HepG2 (cell line): ENCODE data around the gene TACC2. TPM values are rescaled to one million over a fixed set of nuclear protein-coding genes. Genes with fewer than 3 reads are reported as not detected.

ENCODE experiments used
- ATAC-seq: fragments of 200-7000 bp; cut with Tn5 transposase; 3 replicates; pipeline ENCODE4 v1.9.1; 2020; ENCODE audit warnings: mild to moderate bottlenecking, moderate library complexity
- BruUV-seq: library from RNA; stranded (reverse); fragments of 400-500 nt; replicated peaks from 2 replicates; lab custom pipeline; 2021; lab: Mats Ljungman, UMichigan
- CTCF ChIA-PET: fragments of 300-600 bp; formaldehyde crosslinking; extraction: SDS; loops from one replicate; lab custom pipeline; 2021; ENCODE audit warnings: low total read pairs, inconsistent platforms, low intra/inter-chr PET ratio; lab: Yijun Ruan, JAX
- POLR2A ChIA-PET: fragments of 350-600 bp; sonication (Branson Sonifier 250); formaldehyde crosslinking; loops from one replicate; lab custom pipeline; 2020; ENCODE audit warnings: antibody characterized with exemption, inconsistent platforms; lab: Yijun Ruan, JAX
- DNase-seq: peaks from one replicate; pipeline ENCODE4 v3.0.0-alpha.2; 2015; ENCODE audit warnings: low spot score
- FAIRE-seq: peaks from 3 replicates; lab custom pipeline; 2011; peaks lifted over from hg19 to GRCh38; lab: Jason Lieb, UNC
- H2AFZ ChIP-seq: one replicate; pipeline ENCODE4 v1.6.1; 2011; ENCODE audit warnings: low read length, inconsistent platforms
- H3K27ac ChIP-seq: fragments of 300-600 bp; 3 replicates; pipeline ENCODE4 v1.8.0; 2011; ENCODE audit warnings: mixed run types, mild to moderate bottlenecking, mixed read lengths, low read length, inconsistent platforms; ENCODE audit not compliant: insufficient read depth; ENCODE audit errors: extremely low read length
- H3K27me3 ChIP-seq, 2 experiments: fragments of 200-600 bp in 1 of 2; 2 replicates in 1 of 2; 3 replicates in 1 of 2; pipeline versions ENCODE4 v1.6.0 to v1.8.0; 2011; ENCODE audit warnings: low read length in 2 of 2, mild to moderate bottlenecking in 2 of 2, moderate library complexity in 2 of 2, inconsistent platforms in 1 of 2; ENCODE audit not compliant: insufficient read depth in 2 of 2, control insufficient read depth in 1 of 2
- H3K36me3 ChIP-seq, 2 experiments: fragments of 200-600 bp in 1 of 2; replicated peaks in 1 of 2; 2 replicates in 1 of 2; 3 replicates in 1 of 2; pipeline versions ENCODE4 v1.5.1 to v1.8.0; 2011; ENCODE audit warnings: low read length in 2 of 2, inconsistent platforms in 1 of 2; ENCODE audit not compliant: insufficient read depth in 2 of 2, control insufficient read depth in 1 of 2
- H3K4me1 ChIP-seq: 2 replicates; pipeline ENCODE4 v1.5.1; 2012; ENCODE audit warnings: low read length, inconsistent platforms; ENCODE audit not compliant: insufficient read depth
- H3K4me2 ChIP-seq: 2 replicates; pipeline ENCODE4 v1.6.0; 2011; ENCODE audit warnings: low read depth, low read length, inconsistent platforms
- H3K4me3 ChIP-seq, 3 experiments: fragments of 200-600 bp in 1 of 3; sonication (generic), shearing (Covaris generic) in 1 of 3; replicated peaks in 1 of 3; 2 replicates each; pipeline ENCODE4 v1.5.1; 2011 to 2016; ENCODE audit warnings: low read length in 3 of 3, inconsistent platforms in 2 of 3, low read depth in 2 of 3, mild to moderate bottlenecking in 2 of 3, control low read depth in 1 of 3, mixed read lengths in 1 of 3; ENCODE audit not compliant: insufficient read depth in 1 of 3
- H3K79me2 ChIP-seq: one replicate; pipeline ENCODE4 v1.6.1; 2011; ENCODE audit warnings: low read length, inconsistent platforms; ENCODE audit not compliant: insufficient read depth
- H3K9ac ChIP-seq: 2 replicates; pipeline ENCODE4 v1.6.0; 2011; ENCODE audit warnings: mild to moderate bottlenecking, low read depth, low read length, inconsistent platforms; ENCODE audit not compliant: insufficient read depth
- H3K9me3 ChIP-seq: 2 replicates; pipeline ENCODE4 v1.5.1; 2012; ENCODE audit warnings: mild to moderate bottlenecking, low read length
- H4K20me1 ChIP-seq: 2 replicates; pipeline ENCODE4 v1.6.0; 2011; ENCODE audit warnings: inconsistent platforms, mild to moderate bottlenecking, low read length, moderate library complexity; ENCODE audit not compliant: insufficient read depth
- DNMT1 ChIP-seq: sonication (generic); formaldehyde crosslinking; IDR thresholded peaks from 2 replicates; pipeline ENCODE4 v1.5.1; 2020; ENCODE audit warnings: mild to moderate bottlenecking, missing genetic modification reagents
- FOXC1 ChIP-seq: sonication (generic); formaldehyde crosslinking; IDR thresholded peaks from 2 replicates; pipeline ENCODE4 v1.8.0; 2022; ENCODE audit warnings: mild to moderate bottlenecking, missing genetic modification reagents, borderline replicate concordance
- FOXK1 ChIP-seq: sonication (generic); formaldehyde crosslinking; IDR thresholded peaks from 2 replicates; pipeline ENCODE4 v1.4.0; 2020; ENCODE audit warnings: low read depth, missing genetic modification reagents, borderline replicate concordance
- FOXM1 ChIP-seq: sonication (generic); formaldehyde crosslinking; IDR thresholded peaks from 2 replicates; pipeline ENCODE4 v1.5.0; 2020; ENCODE audit warnings: missing genetic modification reagents
- HNRNPUL1 ChIP-seq: fragments of 200-400 bp; formaldehyde crosslinking; IDR thresholded peaks from 2 replicates; pipeline ENCODE4 v1.6.1; 2017; ENCODE audit warnings: low read depth, mild to moderate bottlenecking, low read length, moderate library complexity
- NR3C1 ChIP-seq: sonication (generic); formaldehyde crosslinking; IDR thresholded peaks from 2 replicates; pipeline ENCODE4 v1.4.0; 2020; ENCODE audit warnings: missing genetic modification reagents
- SP4 ChIP-seq: sonication (generic); formaldehyde crosslinking; IDR thresholded peaks from 2 replicates; pipeline ENCODE4 v1.8.1; 2023; ENCODE audit warnings: mild to moderate bottlenecking, missing genetic modification reagents
- SP5 ChIP-seq: IDR thresholded peaks from 2 replicates; pipeline ENCODE4 v1.6.1; 2016; ENCODE audit warnings: low read depth, borderline replicate concordance
- ZNF652 ChIP-seq: IDR thresholded peaks from 2 replicates; pipeline ENCODE4 v1.6.1; 2016; ENCODE audit warnings: low read depth, borderline replicate concordance
- ZNF660 ChIP-seq: sonication (generic); formaldehyde crosslinking; IDR thresholded peaks from 2 replicates; pipeline ENCODE4 v1.5.1; 2020; ENCODE audit warnings: mild to moderate bottlenecking, low read depth, missing genetic modification reagents, borderline replicate concordance
- ZNF709 ChIP-seq: sonication (generic); formaldehyde crosslinking; IDR thresholded peaks from 2 replicates; pipeline ENCODE4 v1.5.0; 2020; ENCODE audit warnings: mild to moderate bottlenecking, missing genetic modification reagents
- WGBS: methylation state at CpG from one replicate; pipeline ENCODE4 v1.1.6; 2017; ENCODE audit warnings: low lambda C conversion rate; 5-methylcytosine and 5-hydroxymethylcytosine counted together
- in situ Hi-C: cut with HindIII; loops from 2 replicates; pipeline ENCODE4 v1.10.0; 2017; ENCODE audit warnings: low pct_unique_long_range_greater_than_20kb; ENCODE audit not compliant: extremely low pct_ligation_motif_present
- intact Hi-C: fragments of 100-400 bp; cut with micrococcal nuclease; formaldehyde crosslinking; loops from one replicate; pipeline ENCODE4 v1.10.0; 2022; ENCODE audit not compliant: unreplicated experiment
- polyA plus RNA-seq, 8 experiments: library from polyadenylated mRNA; depleted of rRNA in 3 of 8; stranded (reverse) in 7 of 8; unstranded in 1 of 8; fragments of >200 nt; fragmentation: Illumina TruSeq in 4 of 8; extraction: Trizol in 4 of 8; gene quantifications; 2 replicates each; pipeline versions ENCODE4 v1.2.1 to v1.2.3, GENCODE V29; 2011 to 2016; ENCODE audit warnings: low read depth in 4 of 8, missing spikeins in 1 of 8, mixed read lengths in 1 of 8; ENCODE audit not compliant: insufficient read depth in 1 of 8
- total RNA-seq, 5 experiments: library from RNA; depleted of rRNA; stranded (reverse); fragments of >200 nt; fragmentation: Illumina TruSeq; extraction: Trizol; gene quantifications; 2 replicates each; pipeline ENCODE4 v1.2.3, GENCODE V29; 2016; ENCODE audit warnings: low read depth in 1 of 5

Gene TACC2
- total and polyA plus RNA-seq, 2 of the 13 experiments (the other 11 are each of a cell fraction or from before 2014, with no cell fraction given), result 11.8 to 16.0 TPM

DNA sequence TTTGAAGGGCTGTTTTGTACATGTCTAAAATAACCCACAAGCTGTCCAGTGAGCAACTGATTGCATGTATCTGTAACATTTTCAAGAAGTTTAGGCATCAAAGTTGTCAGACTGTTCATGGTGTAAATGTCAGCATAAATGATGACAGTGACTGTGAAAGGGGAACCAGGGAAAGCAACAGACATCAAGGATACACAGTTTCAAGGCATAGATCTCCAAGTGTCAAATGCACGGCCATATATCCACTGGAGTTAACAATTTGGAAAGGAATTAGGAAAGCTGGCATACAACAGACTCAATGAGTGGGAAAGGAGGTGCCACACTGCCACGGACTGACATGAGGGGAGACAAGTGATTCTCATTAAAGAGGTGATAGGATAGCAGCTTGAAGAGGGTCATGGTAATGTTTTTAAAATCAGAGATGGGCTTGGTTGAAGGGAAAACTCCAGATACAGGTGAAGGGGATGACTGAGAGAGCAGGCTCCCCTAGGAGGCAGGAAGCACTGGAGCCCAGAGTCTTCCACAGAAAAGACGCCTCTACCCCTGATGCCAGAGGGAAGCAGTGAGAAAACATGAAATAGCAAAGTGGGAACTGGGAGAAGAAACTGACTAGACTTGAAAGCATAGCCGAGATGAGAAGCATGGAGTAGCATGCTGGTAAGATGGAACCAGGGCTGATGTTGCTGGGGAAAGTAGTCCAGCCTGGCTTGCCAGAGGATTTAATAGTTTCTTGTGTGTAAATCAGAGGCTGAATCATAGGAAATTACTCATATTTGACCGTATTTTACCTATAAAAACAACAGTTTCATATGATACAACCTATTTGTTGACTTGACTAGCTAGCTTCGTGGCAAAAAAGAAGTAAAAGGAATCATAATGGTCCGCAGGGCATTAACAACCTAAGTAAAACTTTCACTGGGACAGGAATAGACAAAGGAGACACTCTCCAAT lies 32.6 kb upstream of the TACC2 start (continued):
- TF ChIP-seq ZNF652 (CRISPR knock-in tag), result no peak
- no peak for TF ChIP-seq ZNF709 (CRISPR knock-in tag)
- no peak for TF ChIP-seq DNMT1 (CRISPR knock-in tag)
- TF ChIP-seq ZNF660 (CRISPR knock-in tag), result no peak
- TF ChIP-seq NR3C1 (CRISPR knock-in tag), result no peak
- TF ChIP-seq SP4, result no peak
- TF ChIP-seq FOXM1 (CRISPR knock-in tag), result no peak
- TF ChIP-seq FOXK1 (CRISPR knock-in tag), result no peak
- TF ChIP-seq, all 625 proteins: peak for 0

DNA sequence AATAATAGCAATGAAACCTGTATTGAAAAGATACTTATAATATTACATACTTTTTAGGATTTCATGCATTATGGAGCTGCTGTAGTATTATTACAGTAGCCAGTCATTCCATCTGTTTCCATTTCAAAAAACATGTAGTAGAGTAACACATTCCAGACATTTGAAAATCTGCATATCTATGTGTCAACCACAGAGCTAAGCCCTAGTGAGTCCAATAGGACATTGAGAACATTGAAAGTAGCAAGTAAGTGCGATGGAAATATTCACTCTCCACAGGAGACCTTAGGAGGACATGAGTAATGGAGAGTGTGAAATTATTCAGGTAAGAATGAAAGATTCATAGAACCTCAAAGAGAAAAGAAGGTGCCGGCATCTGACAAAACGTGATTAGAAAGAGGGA lies 29.3 kb upstream of the TACC2 start:
- no peaks in the 10 kb centered on the region for H3K4me1 ChIP-seq
- no peaks in the 10 kb centered on the region for H3K79me2 ChIP-seq
- ChIA-PET POLR2A (no interaction called here), CTCF (no interaction called here)
- in situ Hi-C loops (no loop called here), intact Hi-C loops (no loop called here)
- no peak overlapping the region for H2AFZ ChIP-seq
- H3K9me3 ChIP-seq, result no peaks in the 10 kb centered on the region
- H3K27me3 ChIP-seq, result no peaks in the 10 kb centered on the region
- FAIRE-seq, result no peak
- no peak overlapping the region for H3K9ac ChIP-seq
- DNase-seq, result no peak
- ATAC-seq, result no peak
- H3K4me2 ChIP-seq, result no peak overlapping the region
- BruUV-seq, result no TSS peak
- H3K36me3 ChIP-seq, result peaks cover 4 to 38% of the 10 kb centered on the region in 2 experiments; a peak in 4 of 5 replicates
- TF ChIP-seq SP5 (CRISPR knock-in tag) (no peak), FOXC1 (CRISPR knock-in tag) (no peak), HNRNPUL1 (no peak)
- H3K4me3 ChIP-seq, result no peak overlapping the region
- H3K27ac ChIP-seq, result no peak overlapping the region
- H4K20me1 ChIP-seq, result no peaks in the 10 kb centered on the region
- 93% methylated on average over 3 of the region's 3 CpGs for WGBS
